HG02840 (cell line): ENCODE measurements around the gene ANXA8L1.
"Not testable (repeated sequence)": the region's sequence is repeated elsewhere in the genome, so short reads cannot be mapped to it uniquely, and the experiment has no call there.

Experiments
- ATAC-seq: cut with Tn5 transposase; IDR thresholded peaks from one replicate; pipeline ENCODE4 v1.9.1; 2021; ENCODE audit warnings: mild to moderate bottlenecking, moderate library complexity, moderate number of reproducible peaks; ENCODE audit not compliant: unreplicated experiment, low FRiP score

The ANXA8L1 gene

GRCh38 chr10:46396441-46397279 lies 21.1 kb downstream of the ANXA8L1 start:
- not testable (repeated sequence) for ATAC-seq

- ATAC-seq, result not testable (repeated sequence)
These were observed 22.2 kb downstream of the ANXA8L1 start for GRCh38 chr10:46397767-46398166.

GRCh38 chr10:46398212-46398886 lies 22.8 kb downstream of the ANXA8L1 start:
- ATAC-seq, result not testable (repeated sequence)

GRCh38 chr10:46409556-46409955 lies 34.0 kb downstream of the ANXA8L1 start:
- ATAC-seq, result not testable (repeated sequence)

- ATAC-seq, result not testable (repeated sequence)
These were observed 35.5 kb downstream of the ANXA8L1 start for GRCh38 chr10:46411123-46411522.

GRCh38 chr10:46412665-46413064 lies 37.1 kb downstream of the ANXA8L1 start:
- not testable (repeated sequence) for ATAC-seq

- not testable (repeated sequence) for ATAC-seq
These were observed 39.7 kb downstream of the ANXA8L1 start for GRCh38 chr10:46415291-46415690.

- ATAC-seq, result not testable (repeated sequence)
These were observed 42.7 kb downstream of the ANXA8L1 start for GRCh38 chr10:46418283-46418682.

- ATAC-seq, result not testable (repeated sequence)
These were observed 44.2 kb downstream of the ANXA8L1 start for GRCh38 chr10:46419570-46420379.

GRCh38 chr10:46423550-46423949 lies 48.0 kb downstream of the ANXA8L1 start:
- not testable (repeated sequence) for ATAC-seq

GRCh38 chr10:46440942-46441341 lies 65.4 kb downstream of the ANXA8L1 start:
- ATAC-seq, result not testable (repeated sequence)
